HAP-1 (cell line): ENCODE results near the gene SNED1.

ENCODE experiments used
- DNase-seq, 2 experiments: peaks; one replicate each; pipeline ENCODE4 v3.0.0-alpha.2; 2016 to 2020; ENCODE audit warnings: low spot score in 2 of 2
- H3K27me3 ChIP-seq: fragments of 250-450 bp; sonication (Bioruptor Pico); 2 replicates; pipeline ENCODE4 v1.5.1; 2020; ENCODE audit warnings: low read depth, mild to moderate bottlenecking, moderate library complexity
- H3K36me3 ChIP-seq: fragments of 250-450 bp; sonication (Bioruptor Pico); replicated peaks from 2 replicates; pipeline ENCODE4 v1.5.1; 2020; ENCODE audit warnings: mild to moderate bottlenecking
- H3K4me1 ChIP-seq: fragments of 250-450 bp; sonication (Bioruptor Pico); 2 replicates; pipeline ENCODE4 v1.5.1; 2020; ENCODE audit warnings: mild to moderate bottlenecking
- H3K4me3 ChIP-seq: fragments of 250-450 bp; sonication (Bioruptor Pico); 2 replicates; pipeline ENCODE4 v1.5.1; 2020; ENCODE audit warnings: mild to moderate bottlenecking, moderate library complexity
- H3K9me3 ChIP-seq: fragments of 250-450 bp; sonication (Bioruptor Pico); 2 replicates; pipeline ENCODE4 v1.5.1; 2020; ENCODE audit warnings: mild to moderate bottlenecking, moderate library complexity
- in situ Hi-C: fragments of 300-500 bp; cut with MboI; formaldehyde crosslinking; loops from 3 replicates; pipeline ENCODE4 v1.14.3; 2020; ENCODE audit warnings: low sequenced_read_pairs, inconsistent platforms, mixed read lengths

The SNED1 gene

GRCh38 chr2:240956935-240957655, 41.3 kb upstream of the SNED1 start:
- Histone ChIP-seq H3K36me3 (no peaks in the 10 kb centered on the region), H3K4me3 (no peak overlapping the region), H3K4me1 (peaks cover 2% of the 10 kb centered on the region; the same call in 1 of the 2 replicates), H3K9me3 (no peaks in the 10 kb centered on the region), H3K27me3 (peaks cover 21% of the 10 kb centered on the region)
- DNase-seq, result peak in 1 of 2 experiments; percentile 6
- in situ Hi-C loops, result no loop called here

GRCh38 chr2:240957656-240958365, 40.6 kb upstream of the SNED1 start:
- DNase-seq, result peak in 1 of 2 experiments; percentile 29
- Histone ChIP-seq H3K36me3 (no peaks in the 10 kb centered on the region), H3K9me3 (no peaks in the 10 kb centered on the region), H3K4me1 (peaks cover 8% of the 10 kb centered on the region), H3K4me3 (no peak overlapping the region), H3K27me3 (peaks cover 21% of the 10 kb centered on the region)
- in situ Hi-C loops, result no loop called here

- peaks cover 21% of the 10 kb centered on the region for H3K27me3 ChIP-seq
- in situ Hi-C loops, result no loop called here
- peaks cover 8% of the 10 kb centered on the region for H3K4me1 ChIP-seq
- no peaks in the 10 kb centered on the region for H3K9me3 ChIP-seq
- no peak overlapping the region for H3K4me3 ChIP-seq
- no peaks in the 10 kb centered on the region for H3K36me3 ChIP-seq
- peak in 1 of 2 experiments; percentile 7 for DNase-seq
Observed at GRCh38 chr2:240958366-240959213, 39.8 kb upstream of the SNED1 start.

DNA sequence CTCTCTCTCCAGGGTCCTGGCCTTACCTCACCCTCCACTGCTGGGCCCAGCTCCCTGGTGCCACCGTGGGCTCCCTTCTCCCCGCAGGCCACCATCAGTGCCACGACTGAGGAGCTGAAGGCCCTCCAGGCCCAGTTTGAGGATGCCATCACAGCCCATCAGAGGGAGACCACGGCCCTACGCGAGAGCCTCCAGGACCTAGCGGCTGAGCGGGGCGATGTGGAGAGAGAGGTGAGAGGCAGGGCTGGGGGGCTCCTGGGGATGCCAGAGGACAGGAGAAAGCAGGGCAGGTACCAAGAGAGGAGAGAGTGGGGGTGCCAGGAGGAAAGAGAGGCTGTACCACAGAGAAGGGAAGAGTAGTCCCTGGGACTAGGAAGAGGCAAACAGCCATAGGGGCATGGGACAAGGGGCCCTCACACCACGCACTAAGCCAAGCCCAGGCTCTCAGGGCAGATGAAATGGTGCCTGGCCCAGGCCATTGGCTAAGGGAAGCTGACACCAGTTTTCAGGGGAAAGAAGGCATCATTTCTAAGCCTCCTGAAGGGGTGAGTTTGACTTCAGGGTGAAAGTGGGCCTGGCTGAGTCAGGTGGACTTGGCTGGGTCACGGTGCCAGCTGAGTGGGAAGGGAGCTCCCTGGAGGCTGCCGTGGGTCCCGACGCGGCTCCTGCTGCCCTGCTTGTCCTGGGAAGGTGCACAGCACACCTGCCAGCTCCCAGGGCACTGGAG, 39.0 kb upstream of the SNED1 start:
- peaks cover 15% of the 10 kb centered on the region for H3K27me3 ChIP-seq
- peaks cover 8% of the 10 kb centered on the region for H3K4me1 ChIP-seq
- no peaks in the 10 kb centered on the region for H3K36me3 ChIP-seq
- H3K4me3 ChIP-seq, result no peak overlapping the region
- H3K9me3 ChIP-seq, result no peaks in the 10 kb centered on the region
- in situ Hi-C loops, result no loop called here
- DNase-seq, result no peak

DNA sequence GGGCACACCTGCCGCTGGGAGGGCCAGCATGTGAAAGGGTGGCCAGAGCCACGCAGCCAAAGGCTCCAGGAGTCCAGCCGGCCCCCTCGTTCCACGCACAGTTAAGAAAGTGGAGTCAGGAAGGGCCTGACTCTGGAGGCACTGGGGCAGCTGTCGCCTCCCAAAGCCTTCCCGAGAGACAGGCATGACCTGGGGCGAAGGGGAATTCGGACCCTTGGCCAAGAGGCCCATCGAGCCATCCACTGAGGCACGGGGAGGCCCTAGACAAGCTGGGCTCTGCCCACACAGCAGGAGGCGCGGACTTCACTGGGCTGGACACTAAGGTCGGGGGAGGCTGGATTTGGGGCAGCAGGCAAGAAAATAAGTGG, 38.5 kb upstream of the SNED1 start:
- in situ Hi-C loops, result no loop called here
- DNase-seq, result peak in 1 of 2 experiments; percentile 4
- H3K4me1 ChIP-seq, result peaks cover 8% of the 10 kb centered on the region
- no peaks in the 10 kb centered on the region for H3K36me3 ChIP-seq
- H3K27me3 ChIP-seq, result peaks cover 11% of the 10 kb centered on the region
- no peak overlapping the region for H3K4me3 ChIP-seq
- H3K9me3 ChIP-seq, result no peaks in the 10 kb centered on the region

DNA sequence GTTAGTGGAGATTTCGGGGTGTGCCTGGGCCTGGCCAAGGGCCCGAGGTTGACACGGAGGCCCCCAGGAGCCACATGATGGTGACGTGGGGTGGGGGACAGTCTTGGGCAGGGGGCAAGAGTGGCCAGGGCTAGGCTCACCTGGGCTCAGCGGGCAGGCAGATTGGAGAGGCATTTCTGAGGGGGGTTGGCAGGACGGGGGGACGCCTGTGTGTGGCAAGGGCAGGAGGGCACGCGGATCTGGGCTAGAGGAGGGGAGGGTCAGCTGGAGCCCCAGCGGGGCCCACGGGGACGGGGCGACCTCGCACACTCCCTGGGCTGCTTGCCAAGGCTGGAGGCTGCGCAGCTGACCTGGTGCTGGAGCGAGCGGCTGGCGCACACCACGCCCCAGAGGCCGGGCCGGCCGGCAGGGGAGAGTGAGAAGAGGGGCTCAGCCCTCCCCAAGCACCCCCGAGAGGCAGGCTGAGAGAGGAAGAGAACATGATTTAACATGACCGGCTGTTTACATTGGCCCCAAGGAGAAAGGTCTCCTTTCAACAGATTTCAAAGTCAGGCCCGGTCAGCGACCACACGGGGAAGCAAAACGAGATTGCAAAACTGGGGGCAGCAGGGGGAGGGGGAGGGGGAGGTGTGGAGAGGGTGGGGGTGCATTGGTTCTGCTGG, 38.0 kb upstream of the SNED1 start:
- no peak for DNase-seq
- in situ Hi-C loops, result no loop called here
- no peak overlapping the region for H3K4me3 ChIP-seq

DNA sequence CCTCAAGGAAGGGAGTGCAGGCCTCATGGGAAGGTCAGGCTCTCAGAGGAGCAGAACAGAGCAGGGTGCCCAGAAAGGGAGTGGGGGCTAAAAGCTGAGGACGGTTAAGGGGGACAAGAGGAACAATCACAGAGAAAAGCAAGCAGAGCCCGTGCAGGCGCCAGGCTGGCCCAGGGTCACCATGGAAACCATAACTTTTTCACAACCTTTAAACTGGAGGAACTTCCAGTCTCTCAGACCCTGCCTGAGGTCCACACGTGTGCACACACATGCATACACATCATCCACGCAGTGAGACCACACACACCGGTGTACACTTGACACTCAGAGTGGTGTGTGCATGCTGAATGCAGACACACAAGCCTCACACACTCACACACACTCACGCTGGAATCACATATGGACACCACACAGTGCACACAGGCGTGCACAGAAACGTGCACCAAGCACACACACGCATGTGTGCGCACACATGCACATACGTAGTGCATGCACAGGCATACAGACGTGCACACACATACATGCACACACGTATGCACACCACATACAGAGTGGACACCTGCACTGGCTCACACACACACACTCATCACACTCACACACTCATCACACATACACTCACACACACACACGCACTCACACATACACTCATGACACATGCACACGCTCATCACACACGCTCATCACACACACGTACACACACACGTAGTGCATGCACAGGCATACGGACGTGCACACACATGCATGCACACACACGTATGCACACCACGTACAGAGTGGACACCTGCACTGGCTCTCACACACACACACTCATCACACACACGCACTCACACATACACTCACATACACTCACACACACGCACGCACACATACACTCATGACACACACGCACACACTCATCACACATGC, 37.2 kb upstream of the SNED1 start:
- no peak for DNase-seq
- Histone ChIP-seq H3K9me3 (no peaks in the 10 kb centered on the region), H3K27me3 (no peaks in the 10 kb centered on the region), H3K4me3 (no peak overlapping the region), H3K36me3 (no peaks in the 10 kb centered on the region), H3K4me1 (peaks cover 8% of the 10 kb centered on the region)
- in situ Hi-C loops, result no loop called here

More for the DNA sequence above, 38.0 kb upstream of the SNED1 start:
- Histone ChIP-seq H3K27me3 (peaks cover 7% of the 10 kb centered on the region), H3K36me3 (no peaks in the 10 kb centered on the region), H3K4me1 (peaks cover 8% of the 10 kb centered on the region), H3K9me3 (no peaks in the 10 kb centered on the region)

DNA sequence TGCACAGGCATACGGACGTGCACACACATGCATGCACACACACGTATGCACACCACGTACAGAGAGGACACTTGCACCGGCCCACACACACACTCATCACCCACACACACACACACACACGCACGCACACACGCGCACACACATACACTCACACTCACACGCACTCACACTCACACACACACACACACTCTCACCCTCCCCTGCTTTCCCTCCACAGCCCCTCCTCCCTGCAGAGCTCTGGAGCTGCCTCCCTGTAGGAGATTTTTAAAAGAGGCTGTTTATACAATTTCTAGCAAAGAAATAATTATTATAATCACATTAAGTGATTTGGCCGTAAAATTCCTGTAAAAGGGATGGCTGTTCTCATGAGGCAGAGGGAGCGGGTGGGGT, 36.5 kb upstream of the SNED1 start:
- Histone ChIP-seq H3K9me3 (no peaks in the 10 kb centered on the region), H3K36me3 (no peaks in the 10 kb centered on the region), H3K4me3 (no peak overlapping the region), H3K4me1 (peaks cover 8% of the 10 kb centered on the region), H3K27me3 (no peaks in the 10 kb centered on the region)
- in situ Hi-C loops, result no loop called here
- peak in 1 of 2 experiments; percentile 47 for DNase-seq

DNA sequence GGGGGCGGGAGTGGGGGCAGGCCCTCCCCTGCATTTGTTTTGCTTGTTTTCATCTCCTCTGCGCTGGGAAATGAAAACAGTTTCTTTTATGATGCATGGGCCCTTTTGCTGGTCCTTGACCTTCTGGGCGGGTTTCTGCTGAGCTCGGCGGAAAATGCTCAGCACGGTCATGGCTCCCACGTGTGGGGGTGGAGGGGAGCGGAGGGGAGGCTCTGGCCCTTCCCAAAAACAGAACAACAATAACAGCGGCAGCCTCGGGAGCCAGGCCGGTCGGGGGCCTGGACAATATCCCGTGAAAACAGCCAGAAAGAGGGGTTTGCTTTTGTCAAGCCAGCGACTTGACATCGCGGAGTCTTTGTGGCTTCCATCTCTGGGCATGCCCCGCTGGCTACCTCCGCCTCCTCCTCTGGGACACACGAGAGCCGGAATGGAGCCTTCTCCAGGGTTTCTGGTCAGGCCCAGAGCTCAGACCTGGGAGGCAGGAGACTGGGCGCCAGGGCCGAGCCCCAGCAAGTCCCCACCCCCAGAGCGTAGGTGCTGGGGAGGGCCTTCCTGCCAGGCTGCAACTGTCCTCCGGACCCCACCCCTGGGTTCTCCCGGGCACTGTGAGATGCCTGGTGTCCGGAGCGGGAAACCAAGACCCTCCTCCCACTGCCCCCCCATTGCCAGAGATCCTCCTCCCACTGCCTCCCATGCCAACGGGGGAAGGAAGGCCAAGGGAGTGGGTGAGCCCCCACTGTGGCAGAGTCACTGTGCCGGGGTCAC, 35.9 kb upstream of the SNED1 start:
- in situ Hi-C loops, result no loop called here
- peak; percentile 40 to 68 for DNase-seq
- H3K27me3 ChIP-seq, result no peaks in the 10 kb centered on the region
- H3K4me3 ChIP-seq, result no peak overlapping the region
- H3K36me3 ChIP-seq, result no peaks in the 10 kb centered on the region
- H3K4me1 ChIP-seq, result peaks cover 8% of the 10 kb centered on the region
- no peaks in the 10 kb centered on the region for H3K9me3 ChIP-seq

GRCh38 chr2:240963065-240963867, 35.2 kb upstream of the SNED1 start:
- no peaks in the 10 kb centered on the region for H3K9me3 ChIP-seq
- peak in 1 of 2 experiments; percentile 4 for DNase-seq
- no peaks in the 10 kb centered on the region for H3K27me3 ChIP-seq
- peaks cover 8% of the 10 kb centered on the region for H3K4me1 ChIP-seq
- in situ Hi-C loops, result no loop called here
- no peak overlapping the region for H3K4me3 ChIP-seq
- H3K36me3 ChIP-seq, result no peaks in the 10 kb centered on the region
